Right atrium auricular region (tissue), 2 donors: ENCODE results near the gene CGREF1. TPM values are rescaled to one million over a fixed set of nuclear protein-coding genes. Genes with fewer than 3 reads are reported as not detected.

ENCODE experiments used
- DNase-seq: peaks from one replicate; pipeline ENCODE4 v3.0.0-alpha.2; 2019; ENCODE audit warnings: low spot score
- H3K27ac ChIP-seq, 2 donors: fragments of 200-600 bp; sonication (generic); 1 replicate in 1 of 2; 2 replicates in 1 of 2; pipeline ENCODE4 v1.5.1; 2016 to 2019
- H3K27me3 ChIP-seq, 2 donors: fragments of 200-600 bp; sonication (generic); one replicate each; pipeline versions ENCODE4 v1.5.1 to v1.6.0; 2017 to 2019
- H3K36me3 ChIP-seq: fragments of 200-600 bp; sonication (generic); one replicate; pipeline ENCODE4 v1.5.1; 2016
- H3K4me1 ChIP-seq, 2 donors: fragments of 200-600 bp; sonication (generic); one replicate each; pipeline versions ENCODE4 v1.5.1 to v1.6.0; 2017 to 2019
- H3K4me3 ChIP-seq, 2 donors: fragments of 200-600 bp; sonication (generic); 1 replicate in 1 of 2; 2 replicates in 1 of 2; pipeline ENCODE4 v1.5.1; 2017 to 2019; ENCODE audit warnings: mild to moderate bottlenecking in 1 of 2, moderate library complexity in 1 of 2
- H3K9me3 ChIP-seq, 2 donors: fragments of 200-600 bp; sonication (generic); one replicate each; pipeline ENCODE4 v1.5.1; 2019
- total RNA-seq, 2 donors: library from RNA; depleted of rRNA; stranded (reverse); fragments of >200 nt; gene quantifications; one replicate each; pipeline ENCODE4 v1.1.0, GENCODE V29; 2016
- TF ChIP-seq, protein P1 (sequence below), 2 donors: fragments of 200-600 bp; sonication (generic); IDR thresholded peaks; one replicate each; pipeline ENCODE4 v1.5.1; 2019; ENCODE audit warnings: antibody characterized with exemption in 2 of 2

Gene CGREF1
- total RNA-seq, 2 donors from 2014 or later: 4.3 to 4.5 TPM

DNA sequence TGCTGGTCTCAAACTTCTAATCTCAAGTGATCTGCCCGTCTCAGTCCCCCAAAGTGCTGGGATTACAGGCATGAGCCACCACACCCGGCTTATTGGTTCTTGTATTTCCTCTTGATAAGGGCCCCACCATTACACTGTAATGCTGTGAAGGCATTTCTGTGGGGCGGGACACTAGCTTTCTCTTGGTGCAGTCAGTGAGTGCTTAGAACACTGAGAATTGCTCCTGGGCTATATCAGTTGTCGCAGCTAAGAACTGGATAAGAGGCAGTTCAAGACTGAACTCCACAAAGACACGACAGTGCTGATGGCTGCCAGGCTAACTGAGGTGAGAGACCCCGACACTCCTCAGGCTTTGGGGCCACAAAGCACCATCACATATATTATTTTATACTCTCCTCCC is 30.3 kb downstream of the CGREF1 start:
- no peak overlapping the region for H3K4me3 ChIP-seq
- TF ChIP-seq, protein P1, sequence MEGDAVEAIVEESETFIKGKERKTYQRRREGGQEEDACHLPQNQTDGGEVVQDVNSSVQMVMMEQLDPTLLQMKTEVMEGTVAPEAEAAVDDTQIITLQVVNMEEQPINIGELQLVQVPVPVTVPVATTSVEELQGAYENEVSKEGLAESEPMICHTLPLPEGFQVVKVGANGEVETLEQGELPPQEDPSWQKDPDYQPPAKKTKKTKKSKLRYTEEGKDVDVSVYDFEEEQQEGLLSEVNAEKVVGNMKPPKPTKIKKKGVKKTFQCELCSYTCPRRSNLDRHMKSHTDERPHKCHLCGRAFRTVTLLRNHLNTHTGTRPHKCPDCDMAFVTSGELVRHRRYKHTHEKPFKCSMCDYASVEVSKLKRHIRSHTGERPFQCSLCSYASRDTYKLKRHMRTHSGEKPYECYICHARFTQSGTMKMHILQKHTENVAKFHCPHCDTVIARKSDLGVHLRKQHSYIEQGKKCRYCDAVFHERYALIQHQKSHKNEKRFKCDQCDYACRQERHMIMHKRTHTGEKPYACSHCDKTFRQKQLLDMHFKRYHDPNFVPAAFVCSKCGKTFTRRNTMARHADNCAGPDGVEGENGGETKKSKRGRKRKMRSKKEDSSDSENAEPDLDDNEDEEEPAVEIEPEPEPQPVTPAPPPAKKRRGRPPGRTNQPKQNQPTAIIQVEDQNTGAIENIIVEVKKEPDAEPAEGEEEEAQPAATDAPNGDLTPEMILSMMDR (IDR thresholded peaks at IDR 0.05): no peak
- peaks cover 0 to 20% of the 10 kb centered on the region in 2 donors for H3K4me1 ChIP-seq
- DNase-seq: no peak
- no peaks in the 10 kb centered on the region for H3K27me3 ChIP-seq
- no peaks in the 10 kb centered on the region for H3K9me3 ChIP-seq
- H3K27ac ChIP-seq: no peak overlapping the region
- no peaks in the 10 kb centered on the region for H3K36me3 ChIP-seq

DNA sequence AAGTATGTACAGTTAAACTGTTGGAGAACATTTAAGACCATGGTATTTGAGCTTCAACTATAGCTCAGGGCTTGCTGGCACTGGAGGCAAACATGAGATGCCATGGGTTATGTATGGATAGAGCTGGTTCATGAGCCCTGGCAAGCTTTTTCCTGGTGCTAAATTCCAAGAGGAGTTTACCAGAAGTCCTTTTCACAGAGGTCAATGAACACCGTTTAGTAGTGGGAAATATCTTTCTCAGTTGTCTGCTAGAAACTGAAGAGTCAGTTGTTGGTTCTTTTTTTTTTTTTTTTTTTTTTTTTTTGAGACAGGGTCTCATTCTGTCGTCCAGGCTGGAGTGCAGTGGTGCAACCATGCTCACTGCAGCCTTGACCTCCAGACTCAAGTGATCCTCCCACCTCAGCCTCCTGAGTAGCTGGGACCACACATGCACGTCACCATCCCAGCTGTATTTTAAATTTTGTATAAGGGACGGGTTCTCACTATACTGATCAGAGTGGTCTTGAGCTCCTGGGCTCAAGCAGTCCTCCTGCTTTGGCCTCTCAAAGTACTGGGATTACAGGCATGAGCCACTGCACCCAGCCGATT is 31.0 kb downstream of the CGREF1 start:
- DNase-seq: no peak
- Histone ChIP-seq H3K4me3 (no peak overlapping the region), H3K4me1 (peaks cover 0 to 20% of the 10 kb centered on the region in 2 donors)

DNA sequence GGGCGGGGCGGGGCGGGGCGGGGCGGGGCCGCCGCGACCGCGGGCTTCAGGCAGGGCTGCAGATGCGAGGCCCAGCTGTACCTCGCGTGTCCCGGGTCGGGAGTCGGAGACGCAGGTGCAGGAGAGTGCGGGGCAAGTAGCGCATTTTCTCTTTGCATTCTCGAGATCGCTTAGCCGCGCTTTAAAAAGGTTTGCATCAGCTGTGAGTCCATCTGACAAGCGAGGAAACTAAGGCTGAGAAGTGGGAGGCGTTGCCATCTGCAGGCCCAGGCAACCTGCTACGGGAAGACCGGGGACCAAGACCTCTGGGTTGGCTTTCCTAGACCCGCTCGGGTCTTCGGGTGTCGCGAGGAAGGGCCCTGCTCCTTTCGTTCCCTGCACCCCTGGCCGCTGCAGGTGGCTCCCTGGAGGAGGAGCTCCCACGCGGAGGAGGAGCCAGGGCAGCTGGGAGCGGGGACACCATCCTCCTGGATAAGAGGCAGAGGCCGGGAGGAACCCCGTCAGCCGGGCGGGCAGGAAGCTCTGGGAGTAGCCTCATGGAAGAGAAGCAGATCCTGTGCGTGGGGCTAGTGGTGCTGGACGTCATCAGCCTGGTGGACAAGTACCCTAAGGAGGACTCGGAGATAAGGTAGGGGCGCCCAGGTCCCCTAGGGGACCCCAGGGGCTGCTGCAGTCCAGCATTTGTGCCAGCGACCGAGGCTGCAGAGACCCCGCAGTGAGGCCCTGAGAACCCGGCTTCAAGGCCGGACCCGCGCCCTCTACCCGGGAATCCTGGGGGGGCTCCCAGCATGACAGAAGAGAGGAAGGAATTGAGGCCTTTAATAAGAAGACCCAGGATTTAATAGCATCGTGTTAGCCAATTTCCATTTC is 32.0 kb downstream of the CGREF1 start, which contains the start of gene KHK:
TSS of gene KHK (plus strand) at position 49 of the 870 bp plus-strand sequence. CDS start at position 537, 488 bp downstream.
- TF ChIP-seq, protein P1 (IDR thresholded peaks at IDR 0.05): no peak
- Histone ChIP-seq H3K36me3 (no peaks in the 10 kb centered on the region), H3K4me3 (peak within 1 kb of the TSS; percentile 54 to 74), H3K27me3 (no peaks in the 10 kb centered on the region), H3K9me3 (no peaks in the 10 kb centered on the region), H3K4me1 (peaks cover 0 to 30% of the 10 kb centered on the region in 2 donors), H3K27ac (peak within 1 kb of the TSS; percentile 93 to 98)
- peak; percentile 74 for DNase-seq

More for the DNA sequence above, 31.0 kb downstream of the CGREF1 start:
- Histone ChIP-seq H3K27me3 (no peaks in the 10 kb centered on the region), H3K9me3 (no peaks in the 10 kb centered on the region), H3K36me3 (no peaks in the 10 kb centered on the region), H3K27ac (no peak overlapping the region)
- TF ChIP-seq, protein P1 (IDR thresholded peaks at IDR 0.05): no peak

DNA sequence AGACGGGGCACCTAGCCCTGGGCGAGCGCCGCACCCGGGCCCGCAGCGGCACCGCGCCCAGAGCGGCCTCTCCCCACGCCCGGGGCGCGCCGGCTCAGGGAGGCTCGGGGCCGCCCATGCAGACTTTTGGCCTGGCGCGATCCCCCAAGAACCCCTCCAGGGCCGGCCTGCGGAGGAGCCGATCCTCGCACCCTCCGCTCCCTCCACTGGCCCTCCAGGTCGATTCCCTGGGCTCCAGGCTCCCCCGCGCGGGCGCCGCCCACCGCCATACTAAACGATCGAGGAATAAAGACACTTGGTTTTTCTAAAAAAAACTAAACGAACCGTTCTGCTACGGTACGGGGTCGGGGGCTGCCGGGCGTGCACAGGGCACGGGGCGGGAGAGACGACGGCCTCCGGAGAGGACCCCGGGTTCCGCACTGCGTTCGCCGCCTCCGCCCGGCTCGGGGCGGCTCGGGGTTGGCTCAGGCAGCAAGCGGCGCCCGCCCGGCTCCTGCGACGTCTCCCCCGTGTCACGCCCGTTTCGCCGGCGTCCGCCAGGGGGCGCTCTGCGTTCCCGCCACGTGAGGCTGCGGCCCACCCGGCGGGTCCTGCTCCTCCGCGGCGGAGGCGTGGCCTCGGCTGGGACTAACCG is 32.7 kb downstream of the CGREF1 start:
- Histone ChIP-seq H3K27ac (peak overlapping the region; percentile 93 to 98), H3K4me1 (peaks cover 0 to 37% of the 10 kb centered on the region in 2 donors), H3K4me3 (peak overlapping the region; percentile 54 to 74), H3K9me3 (no peaks in the 10 kb centered on the region), H3K36me3 (no peaks in the 10 kb centered on the region), H3K27me3 (no peaks in the 10 kb centered on the region)
- TF ChIP-seq, protein P1 (IDR thresholded peaks at IDR 0.05): peak; percentile 96
- peak; percentile 94 for DNase-seq

DNA sequence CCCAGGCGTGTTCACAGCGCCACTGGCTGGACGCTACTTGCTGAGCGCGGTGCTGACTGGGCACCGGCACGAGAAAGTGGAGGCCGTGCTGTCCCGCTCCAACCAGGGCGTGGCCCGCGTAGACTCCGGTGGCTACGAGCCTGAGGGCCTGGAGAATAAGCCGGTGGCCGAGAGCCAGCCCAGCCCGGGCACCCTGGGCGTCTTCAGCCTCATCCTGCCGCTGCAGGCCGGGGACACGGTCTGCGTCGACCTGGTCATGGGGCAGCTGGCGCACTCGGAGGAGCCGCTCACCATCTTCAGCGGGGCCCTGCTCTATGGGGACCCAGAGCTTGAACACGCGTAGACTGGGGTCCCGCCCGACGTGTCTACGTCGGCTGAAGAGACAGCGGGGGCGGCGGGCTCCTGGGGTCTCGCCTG is 33.2 kb downstream of the CGREF1 start:
- Histone ChIP-seq H3K9me3 (no peaks in the 10 kb centered on the region), H3K4me1 (peaks cover 0 to 42% of the 10 kb centered on the region in 2 donors), H3K27ac (peak overlapping the region; percentile 93 to 98), H3K36me3 (no peaks in the 10 kb centered on the region), H3K27me3 (no peaks in the 10 kb centered on the region), H3K4me3 (peak overlapping the region; percentile 54 to 74)
- peak; percentile 88 for DNase-seq
- TF ChIP-seq, protein P1 (IDR thresholded peaks at IDR 0.05): peak; percentile 55 to 75
